Muscle of arm (tissue), 14 donors: Measurements from ENCODE around the gene NDST3. TPM values are rescaled to one million over a fixed set of nuclear protein-coding genes. Genes with fewer than 3 reads are reported as not detected.

Source experiments
- DNase-seq: peaks from one replicate; pipeline ENCODE4 v3.0.0-alpha.2; 2013
- long read RNA-seq, 11 donors: transcript quantifications; one replicate each; lab custom pipeline, GENCODE V29; 2026
- polyA plus RNA-seq, 12 donors: library from polyadenylated mRNA; unstranded; fragments of 120-200 nt; gene quantifications; one replicate each; pipeline ENCODE4 v1.2.1, GENCODE V29; 2013; ENCODE audit not compliant: insufficient read length in 12 of 12

NDST3 gene
- under 1 TPM in 7 of 12 donors, not detected in 5; 0.04 to 0.68 (median 0.09) TPM for polyA plus RNA-seq
- long read RNA-seq, donor 1: 0 reads
- long read RNA-seq, donor 2: 0 reads
- long read RNA-seq, donor 3: 0 reads
- long read RNA-seq, donor 4: 0 reads
- long read RNA-seq, donor 5: 0 reads
- long read RNA-seq, donor 6: 0 reads
- long read RNA-seq, donor 7, partial matches to known transcripts: 0 of 1 reads
- long read RNA-seq, donor 7, other reads (novel, unspliced or antisense): 0 of 1 reads
- long read RNA-seq, donor 8: 0 reads
- long read RNA-seq, donor 9: 0 reads
- long read RNA-seq, donor 10: 0 reads
- long read RNA-seq, donor 11: 0 reads

- peak; percentile 35 for DNase-seq
These were observed at the start of gene NDST3 for GRCh38 chr4:118034053-118034785. TSS of gene NDST3 (plus strand) at chr4:118034486. CDS start at chr4:118053911, 19,425 bp downstream.

- DNase-seq: no peak
These were observed 48.0 kb upstream of the NDST3 start for GRCh38 chr4:117986321-117986720.

- no peak for DNase-seq
These were observed 46.8 kb upstream of the NDST3 start for GRCh38 chr4:117987464-117987863.

GRCh38 chr4:117996891-117997290, 37.4 kb upstream of the NDST3 start:
- DNase-seq: no peak

- DNase-seq: no peak
These were observed 30.2 kb upstream of the NDST3 start for GRCh38 chr4:118004088-118004487.

- DNase-seq: no peak
These were observed 28.4 kb upstream of the NDST3 start for GRCh38 chr4:118005883-118006282.

- no peak for DNase-seq
These were observed 22.1 kb upstream of the NDST3 start for GRCh38 chr4:118012142-118012541.

- DNase-seq: no peak
These were observed 19.5 kb upstream of the NDST3 start for GRCh38 chr4:118014831-118015230.

GRCh38 chr4:118018381-118019145, 15.7 kb upstream of the NDST3 start:
- no peak for DNase-seq

- DNase-seq: no peak
These were observed 7.5 kb upstream of the NDST3 start for GRCh38 chr4:118026806-118027205.

- DNase-seq: no peak
These were observed 5.1 kb upstream of the NDST3 start for GRCh38 chr4:118029224-118029623.

- no peak for DNase-seq
These were observed 1.6 kb upstream of the NDST3 start for GRCh38 chr4:118032691-118033090.

GRCh38 chr4:118033148-118034052, 886 bp upstream of the NDST3 start:
- peak; percentile 12 for DNase-seq

- DNase-seq: no peak
These were observed 1.0 kb downstream of the NDST3 start for GRCh38 chr4:118035309-118035708.

GRCh38 chr4:118036336-118036735, 2.0 kb downstream of the NDST3 start:
- DNase-seq: no peak

GRCh38 chr4:118037955-118038354, 3.7 kb downstream of the NDST3 start:
- no peak for DNase-seq

GRCh38 chr4:118046323-118046722, 12.0 kb downstream of the NDST3 start:
- DNase-seq: no peak

- DNase-seq: no peak
These were observed 12.8 kb downstream of the NDST3 start for GRCh38 chr4:118047043-118047442.

GRCh38 chr4:118058955-118059354, 24.7 kb downstream of the NDST3 start:
- no peak for DNase-seq

GRCh38 chr4:118059397-118059796, 25.1 kb downstream of the NDST3 start:
- no peak for DNase-seq
